HG03469 (cell line): ENCODE measurements around the gene FARSB.
"Not testable (repeated sequence)": the region's sequence is repeated elsewhere in the genome, so short reads cannot be mapped to it uniquely, and the experiment has no call there.

Experiments used
- ATAC-seq: cut with Tn5 transposase; IDR thresholded peaks from one replicate; pipeline ENCODE4 v1.9.1; 2021; ENCODE audit warnings: mild to moderate bottlenecking, moderate library complexity, moderate number of reproducible peaks; ENCODE audit not compliant: unreplicated experiment

The FARSB gene

DNA sequence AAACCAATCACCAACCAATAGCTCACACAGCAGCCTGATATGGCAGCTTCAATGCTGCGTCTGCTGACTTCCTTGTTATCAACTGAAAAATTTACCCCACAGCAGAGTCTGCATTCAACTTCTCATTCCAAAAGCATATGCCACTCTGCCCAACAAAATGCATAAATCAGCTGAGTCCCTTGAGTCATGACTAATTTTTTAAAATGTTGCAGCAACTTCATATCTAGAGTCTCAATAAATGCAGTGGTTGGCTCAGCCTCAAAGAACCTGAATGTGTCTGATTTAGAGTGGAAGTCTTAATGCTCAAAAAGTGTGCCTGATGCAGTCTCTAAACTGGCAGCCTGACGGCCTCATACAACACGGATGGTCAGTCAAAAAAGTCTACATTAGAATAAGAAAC is 46.5 kb downstream of the FARSB start:
- no peak for ATAC-seq

DNA sequence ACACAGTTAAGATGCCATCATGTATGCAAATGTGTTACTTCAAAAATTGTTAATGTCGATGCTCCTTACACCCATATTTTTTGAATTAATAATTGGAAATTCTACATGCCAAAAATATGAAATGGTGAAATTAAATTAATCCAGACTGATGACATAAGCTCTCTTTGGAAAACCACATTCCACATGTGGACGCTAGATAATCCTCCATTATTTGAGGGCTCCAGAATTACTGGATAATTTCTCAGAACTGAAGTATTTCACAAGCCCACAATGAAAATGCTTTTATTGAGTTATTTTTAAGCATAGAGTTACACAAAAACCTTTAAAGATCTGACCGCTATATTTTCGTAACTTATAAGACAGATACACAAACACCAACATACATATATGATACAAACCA is 47.8 kb downstream of the FARSB start:
- no peak for ATAC-seq

DNA sequence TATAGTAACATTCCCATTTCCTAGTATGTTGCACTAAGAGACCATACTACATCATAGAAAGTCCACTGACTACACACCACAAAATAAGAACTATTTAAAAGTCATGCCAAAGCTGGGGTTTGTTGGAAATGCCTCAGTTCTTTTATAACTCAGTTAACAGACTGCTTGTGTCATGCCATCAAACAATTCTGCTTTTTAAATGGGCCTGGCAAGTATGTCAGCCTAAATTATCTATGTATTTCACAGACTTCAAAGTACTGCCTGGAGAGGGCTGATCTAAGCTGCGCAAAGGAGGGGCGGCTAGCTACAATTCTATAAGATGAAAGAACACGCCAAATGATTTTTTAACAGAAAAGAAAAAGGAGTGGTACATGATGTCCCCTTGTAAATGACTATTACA is 49.6 kb downstream of the FARSB start:
- no peak for ATAC-seq

DNA sequence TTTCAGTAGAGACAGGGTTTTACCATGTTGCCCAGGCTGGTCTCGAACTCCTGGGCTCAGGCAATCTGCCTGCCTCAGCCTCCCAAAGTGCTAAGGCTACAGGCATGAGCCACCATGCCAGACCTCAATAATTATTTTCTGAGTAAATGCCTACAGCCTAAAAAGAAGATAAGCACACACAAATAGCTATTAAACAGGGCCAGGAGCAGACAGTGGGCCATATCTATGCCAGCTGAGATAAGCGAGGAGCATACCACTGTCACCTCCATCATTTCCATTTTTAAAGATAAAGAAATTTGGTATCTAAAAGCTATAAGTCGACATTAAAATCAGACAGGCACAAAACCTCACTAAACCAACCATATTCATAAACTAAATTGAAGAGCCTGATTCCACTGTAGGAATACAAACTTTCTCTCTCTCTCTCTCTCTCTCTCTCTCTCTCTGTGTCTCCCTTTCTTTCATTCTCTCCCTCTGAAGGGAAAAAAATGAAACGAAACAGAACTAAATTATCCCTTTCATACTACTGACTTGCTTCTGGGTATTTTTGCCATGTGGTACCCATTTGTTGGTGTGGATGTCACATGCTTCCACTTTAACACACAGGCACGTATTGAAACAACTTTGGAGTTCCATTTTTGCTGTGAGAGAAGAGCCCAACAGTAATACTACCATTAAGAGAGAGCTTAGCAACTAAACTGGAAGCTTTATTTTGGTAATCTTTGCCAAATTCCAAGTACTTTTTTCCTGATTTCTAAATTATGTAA is 51.0 kb downstream of the FARSB start:
- no peak for ATAC-seq

DNA sequence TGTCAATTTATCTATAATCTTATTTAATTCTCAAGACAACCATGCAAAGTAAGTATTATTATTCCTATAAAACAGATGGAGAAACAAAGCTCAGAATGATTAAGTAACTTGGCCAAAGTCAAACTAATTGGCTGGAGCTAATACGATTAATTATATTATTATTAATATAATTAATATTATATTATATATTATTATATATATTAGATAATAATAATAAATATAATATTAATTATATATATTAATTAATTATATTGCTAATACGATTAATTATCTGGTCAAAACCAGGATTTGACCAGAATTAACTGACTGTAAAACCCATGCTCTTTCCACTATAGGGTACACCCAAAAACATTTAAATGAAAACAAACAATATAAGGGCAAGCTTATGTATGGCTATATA is 52.4 kb downstream of the FARSB start:
- ATAC-seq = no peak

DNA sequence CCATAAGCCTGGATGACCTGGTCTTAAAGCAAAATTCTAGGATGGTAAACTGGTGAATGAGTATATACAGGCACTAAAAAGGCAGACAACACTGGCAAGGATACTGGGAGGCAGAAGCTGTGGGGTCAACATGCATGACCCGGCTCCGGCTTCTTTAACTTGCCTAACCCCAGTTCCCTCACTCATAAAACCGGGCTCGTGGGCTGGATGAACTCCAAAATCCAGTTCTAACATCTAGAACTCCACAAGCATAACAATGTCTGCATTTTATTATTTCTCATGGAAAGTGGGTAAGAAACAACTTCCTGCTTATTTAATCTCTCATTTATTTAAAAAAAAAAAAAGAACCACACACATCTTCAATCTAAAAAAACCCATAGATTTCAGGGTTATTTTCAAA is 57.3 kb downstream of the FARSB start:
- ATAC-seq = no peak

DNA sequence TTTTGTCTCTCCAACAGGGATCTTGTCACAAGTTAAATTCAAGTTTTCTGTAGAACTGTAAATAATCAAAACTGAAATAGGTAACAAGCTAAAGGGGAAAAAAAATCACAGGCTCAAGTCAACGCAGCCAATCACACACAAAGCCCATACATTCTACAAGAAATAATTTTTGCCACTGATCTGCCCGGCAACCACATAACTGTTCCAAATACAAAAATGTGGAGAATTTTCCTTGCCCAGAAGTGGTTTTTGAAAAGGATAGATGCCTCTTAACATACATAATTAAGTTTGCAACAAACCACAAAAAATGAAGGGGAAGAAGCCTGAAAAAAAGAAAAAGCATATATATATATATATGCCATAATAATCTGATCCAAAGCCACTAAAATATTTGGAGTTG is 60.3 kb downstream of the FARSB start:
- ATAC-seq = no peak

DNA sequence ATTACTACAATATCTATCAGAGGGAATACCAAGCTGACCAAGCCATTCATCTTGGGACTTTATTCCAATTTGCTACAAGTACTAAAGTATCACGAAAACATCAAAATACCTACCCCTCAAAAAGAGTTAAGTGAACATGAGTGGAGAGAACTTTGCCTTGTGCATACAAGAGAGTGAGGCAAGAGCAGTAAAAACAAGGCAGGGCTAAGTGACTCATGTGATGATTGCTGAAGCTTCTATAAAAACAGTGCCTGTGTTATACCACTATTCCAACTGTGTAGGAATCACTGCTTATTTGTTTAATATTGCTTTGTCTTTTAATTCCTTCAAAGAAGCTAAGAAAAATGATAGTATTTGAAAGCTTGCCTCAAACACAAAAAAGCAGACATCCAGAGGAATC is 61.2 kb downstream of the FARSB start:
- no peak for ATAC-seq

DNA sequence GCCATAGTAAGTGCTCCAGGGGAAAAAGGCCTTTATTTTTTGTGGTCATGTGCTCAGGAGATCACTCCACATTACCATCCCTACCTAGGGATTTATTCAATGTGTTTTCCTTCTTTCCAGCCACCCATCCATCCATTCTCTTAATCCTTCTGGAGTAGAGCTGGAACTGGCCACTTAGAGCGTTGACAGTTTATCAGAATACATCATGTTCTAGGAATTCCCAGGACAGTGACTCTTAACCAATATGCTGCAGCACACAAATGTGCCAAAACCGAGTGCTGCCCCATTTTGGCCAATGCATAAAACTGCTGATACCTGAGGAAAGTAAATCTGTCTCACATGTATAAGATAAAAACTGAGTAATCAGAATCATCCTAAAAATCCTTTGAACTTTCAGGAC is 63.7 kb downstream of the FARSB start:
- ATAC-seq = no peak

DNA sequence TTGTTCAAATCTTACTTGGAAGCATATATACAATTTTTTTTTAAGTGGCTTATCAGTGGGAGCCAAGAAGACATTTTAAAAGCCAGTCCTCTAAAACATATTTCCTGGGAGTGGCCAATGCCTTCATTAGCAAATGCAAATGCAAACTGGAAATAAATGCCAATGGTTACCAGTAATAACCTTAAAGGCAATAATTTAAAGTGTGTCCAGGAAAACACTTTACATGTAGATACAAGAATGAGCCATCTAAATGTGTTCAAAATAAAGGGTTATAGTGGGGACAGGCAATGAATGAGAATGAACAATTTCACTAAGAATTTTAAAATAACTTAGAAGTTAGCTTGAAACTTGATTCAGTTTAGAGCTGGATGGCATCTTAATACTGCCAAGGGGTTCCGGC is 64.2 kb downstream of the FARSB start:
- ATAC-seq = no peak

DNA sequence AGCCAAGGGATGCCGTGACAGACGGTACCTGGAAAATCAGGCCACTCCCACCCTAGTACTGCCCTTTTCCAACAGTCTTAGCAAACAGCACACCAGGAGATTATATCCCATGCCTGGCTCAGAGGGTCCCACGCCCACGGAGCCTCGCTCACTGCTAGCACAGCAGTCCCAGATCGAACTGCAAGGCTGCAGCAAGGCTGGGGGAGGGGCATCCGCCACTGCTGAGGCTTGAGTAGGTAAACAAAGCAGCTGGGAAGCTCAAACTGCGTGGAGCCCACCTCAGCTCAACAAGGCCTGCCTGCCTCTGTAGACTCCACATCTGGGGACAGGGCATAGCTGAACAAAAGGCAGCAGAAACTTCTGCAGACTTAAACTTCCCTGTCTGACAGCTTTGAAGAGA is 71.3 kb downstream of the FARSB start:
- not testable (repeated sequence) for ATAC-seq

DNA sequence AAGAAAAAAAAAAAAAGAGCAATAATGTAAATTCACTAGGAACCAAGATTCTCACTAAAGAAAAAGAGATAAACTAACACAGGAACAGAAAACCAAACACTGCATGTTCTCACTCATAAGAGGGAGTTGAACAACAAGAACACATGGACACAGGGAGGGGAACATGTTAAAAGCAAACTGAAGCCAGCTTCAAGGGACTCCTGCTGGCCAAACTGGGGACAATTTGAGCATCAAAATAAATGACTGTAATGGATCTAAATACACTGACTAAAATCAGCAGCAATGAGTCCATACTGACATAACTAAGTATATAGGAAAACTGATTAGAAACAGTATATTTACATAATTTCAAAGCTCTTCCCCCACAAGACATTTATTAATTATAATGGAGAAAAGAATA is 73.0 kb downstream of the FARSB start:
- ATAC-seq = no peak

DNA sequence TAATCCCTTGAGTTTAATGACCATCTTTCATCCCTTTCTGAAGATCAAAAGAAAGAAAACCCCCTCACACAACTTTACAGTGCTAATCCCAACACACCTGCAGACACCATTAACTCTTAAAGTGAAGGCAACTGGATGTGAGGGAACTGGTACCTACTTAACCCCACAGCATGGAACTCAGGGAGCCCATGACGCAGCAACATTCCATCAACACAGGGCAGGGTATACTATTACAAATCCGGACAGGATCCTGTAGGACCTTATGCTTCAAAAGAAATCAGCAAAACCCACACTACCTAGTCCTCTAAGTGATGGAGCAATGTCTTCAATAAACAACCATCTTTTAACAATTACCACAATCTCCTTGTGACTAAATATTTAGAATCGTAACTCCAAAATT is 78.6 kb downstream of the FARSB start:
- ATAC-seq = no peak

DNA sequence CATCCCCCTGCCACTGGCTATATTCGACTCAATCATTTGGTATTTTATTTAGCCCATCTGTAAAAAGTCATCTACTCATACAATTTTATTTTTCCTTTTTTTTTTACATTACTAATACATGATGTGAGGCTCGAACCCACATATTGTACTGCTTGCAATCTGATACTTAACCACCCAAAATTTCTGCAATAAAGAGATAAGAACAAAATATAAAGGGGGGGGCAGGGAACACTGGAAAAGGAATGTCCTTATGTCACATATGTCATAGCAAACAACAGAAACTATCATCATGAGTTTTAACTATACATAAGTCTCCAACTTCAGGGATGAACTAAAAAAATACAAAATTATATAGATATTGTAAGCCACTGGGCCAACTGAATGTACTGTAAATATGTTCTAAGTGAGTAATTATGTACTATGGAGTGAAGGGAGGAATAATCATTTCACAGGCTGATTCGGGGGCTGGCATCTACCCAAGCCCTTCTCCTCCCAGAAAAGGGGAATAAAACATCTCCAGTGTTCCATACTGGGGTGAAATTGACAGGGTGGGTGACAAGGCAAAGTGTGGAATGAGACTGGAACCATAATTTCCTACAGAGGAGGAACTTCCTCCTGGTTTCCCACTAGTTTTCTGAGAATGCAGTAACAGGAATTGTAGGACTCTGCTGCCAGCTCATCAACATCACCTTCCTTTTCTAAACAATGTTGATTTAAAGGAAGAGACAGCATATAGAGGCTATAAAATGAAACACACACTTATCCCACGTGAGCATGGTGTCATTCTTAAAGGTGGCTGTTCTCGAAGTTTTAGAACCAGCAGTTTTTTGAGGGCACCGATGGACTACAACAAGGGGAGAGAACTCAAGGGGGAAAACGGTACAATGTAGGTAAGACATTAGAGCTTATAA is 79.5 kb downstream of the FARSB start:
- no peak for ATAC-seq

DNA sequence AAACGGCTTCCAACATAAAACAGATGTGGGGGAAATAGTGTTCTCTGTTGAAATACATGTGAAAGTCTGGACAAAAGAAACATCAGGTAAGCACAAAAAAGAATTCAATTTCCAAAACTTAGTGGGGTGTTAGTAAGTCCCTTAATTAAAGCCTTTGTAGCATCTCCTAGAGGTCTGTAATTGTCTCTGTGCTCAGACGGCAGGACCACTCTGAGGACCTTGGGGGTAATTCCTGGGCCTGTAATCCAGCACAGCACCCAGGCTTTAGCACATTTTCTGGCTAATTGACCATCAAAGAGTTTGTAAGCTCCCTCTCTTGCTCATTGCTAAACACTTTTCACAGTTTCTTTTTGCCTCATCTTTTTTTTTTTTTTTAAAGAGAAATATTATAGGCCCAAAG is 80.3 kb downstream of the FARSB start:
- ATAC-seq = no peak

DNA sequence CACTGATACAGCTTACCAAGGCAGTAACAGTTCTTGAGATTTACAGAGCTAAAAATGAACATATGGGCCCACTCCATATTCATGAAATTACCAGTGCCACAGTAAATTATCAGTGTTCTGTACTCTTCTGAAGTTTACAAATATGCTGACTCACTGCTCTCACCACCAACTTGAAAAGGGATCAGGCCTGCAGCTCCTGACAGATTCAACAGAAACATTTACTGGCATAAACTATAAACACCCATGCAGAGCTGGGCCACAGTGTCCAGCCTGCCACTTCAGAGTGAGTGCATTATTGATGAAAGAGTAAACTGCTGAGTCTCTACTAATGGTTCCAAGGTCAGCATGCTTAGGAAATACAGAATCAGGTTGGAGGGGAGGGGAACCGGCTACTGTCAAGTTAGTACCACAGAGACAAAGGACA is 83.1 kb downstream of the FARSB start:
- ATAC-seq = no peak

DNA sequence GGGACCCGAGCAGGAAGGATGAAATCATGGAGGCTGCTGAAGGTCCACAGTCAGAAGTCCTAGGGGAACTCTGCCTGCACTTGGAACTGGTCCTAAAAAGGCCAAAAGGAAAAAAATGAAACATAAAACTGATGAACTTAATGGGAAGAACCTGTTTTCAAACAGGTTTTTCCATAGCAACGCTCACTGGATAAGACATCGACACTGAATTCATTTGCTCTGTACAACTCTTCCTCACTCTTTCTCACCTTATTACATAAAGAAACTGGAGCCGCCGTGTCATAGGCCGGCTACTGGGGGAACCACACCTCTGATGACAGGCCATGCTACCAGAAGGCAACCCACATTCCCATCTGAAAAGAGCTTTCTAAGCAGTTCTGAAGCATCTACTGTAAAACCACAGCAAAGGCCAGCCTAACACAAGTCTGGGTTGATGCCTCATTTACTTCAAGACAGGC is 83.6 kb downstream of the FARSB start:
- no peak for ATAC-seq

DNA sequence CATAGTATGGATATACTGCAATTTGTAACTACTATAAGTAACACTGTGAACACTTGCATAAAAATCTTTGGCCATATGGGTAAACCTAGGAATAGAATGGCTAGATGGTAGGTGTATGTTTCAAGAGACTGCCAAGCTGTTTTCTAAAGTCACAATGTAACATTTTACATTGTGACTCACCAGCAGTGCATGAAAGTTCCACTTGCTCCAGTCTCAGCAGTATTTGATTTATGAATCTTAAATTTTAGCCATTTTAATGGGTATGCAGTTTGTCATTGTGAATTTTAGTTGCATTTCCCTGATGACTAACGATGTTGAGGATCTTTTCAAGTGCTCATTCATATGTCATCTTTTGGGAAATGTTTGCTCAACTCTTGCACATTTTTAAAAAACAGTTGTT is 86.1 kb downstream of the FARSB start:
- no peak for ATAC-seq

DNA sequence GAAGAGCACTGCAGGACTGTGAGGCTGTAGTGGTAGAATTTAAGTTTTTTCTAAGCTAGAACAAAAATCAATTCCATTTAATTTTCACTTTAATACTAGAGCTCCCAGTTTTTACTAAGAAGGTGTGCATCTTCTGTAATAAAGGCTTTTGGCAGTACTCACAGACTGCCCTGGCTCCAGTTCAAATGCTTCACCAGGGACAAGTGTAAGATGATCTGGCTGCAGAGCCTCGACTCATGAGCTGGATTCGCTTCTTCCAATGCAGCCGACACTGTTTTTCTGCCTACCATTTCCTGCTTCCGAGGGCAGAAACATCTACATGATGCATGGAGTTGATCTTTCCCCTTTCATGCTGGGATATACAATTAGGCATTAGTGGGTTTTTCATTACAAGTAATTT is 87.0 kb downstream of the FARSB start:
- no peak for ATAC-seq

DNA sequence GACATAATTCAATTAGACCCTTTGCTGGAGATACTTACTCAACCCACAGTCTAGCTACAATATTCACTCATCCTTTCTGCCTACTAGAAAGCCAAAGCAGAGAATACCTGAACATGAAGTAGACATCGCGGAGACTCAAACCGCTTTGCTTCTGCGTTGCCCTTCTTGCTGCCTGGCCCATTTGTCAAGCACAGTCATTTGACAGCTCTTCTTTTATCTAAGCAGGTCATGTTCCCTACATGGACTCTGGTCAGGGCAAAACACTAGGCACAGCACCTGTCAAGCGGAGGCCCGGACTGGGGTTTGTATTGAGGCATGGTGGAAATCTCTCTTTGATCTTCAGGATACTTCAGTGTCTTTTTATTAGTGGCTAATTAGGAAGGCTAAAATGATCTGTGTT is 89.7 kb downstream of the FARSB start:
- ATAC-seq = no peak

DNA sequence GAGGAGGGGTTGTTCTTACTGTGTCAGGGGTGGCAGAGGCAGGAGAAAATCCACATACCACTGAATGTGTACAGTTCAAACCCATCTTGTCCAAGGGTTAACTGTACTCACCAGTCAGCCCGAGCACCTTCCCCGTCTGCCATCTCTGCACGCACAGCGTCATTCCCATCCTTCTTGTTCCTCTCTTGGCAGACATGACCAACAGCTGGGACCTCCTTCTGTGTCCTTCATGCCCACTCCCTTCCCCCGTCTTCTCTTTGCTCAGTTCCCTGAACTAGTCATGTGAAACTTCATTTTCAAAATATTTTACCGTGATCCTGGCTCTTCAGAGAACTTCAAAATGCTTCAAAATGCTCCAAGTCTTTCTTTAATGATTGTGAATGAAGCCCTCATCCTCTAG is 92.0 kb downstream of the FARSB start:
- no peak for ATAC-seq

DNA sequence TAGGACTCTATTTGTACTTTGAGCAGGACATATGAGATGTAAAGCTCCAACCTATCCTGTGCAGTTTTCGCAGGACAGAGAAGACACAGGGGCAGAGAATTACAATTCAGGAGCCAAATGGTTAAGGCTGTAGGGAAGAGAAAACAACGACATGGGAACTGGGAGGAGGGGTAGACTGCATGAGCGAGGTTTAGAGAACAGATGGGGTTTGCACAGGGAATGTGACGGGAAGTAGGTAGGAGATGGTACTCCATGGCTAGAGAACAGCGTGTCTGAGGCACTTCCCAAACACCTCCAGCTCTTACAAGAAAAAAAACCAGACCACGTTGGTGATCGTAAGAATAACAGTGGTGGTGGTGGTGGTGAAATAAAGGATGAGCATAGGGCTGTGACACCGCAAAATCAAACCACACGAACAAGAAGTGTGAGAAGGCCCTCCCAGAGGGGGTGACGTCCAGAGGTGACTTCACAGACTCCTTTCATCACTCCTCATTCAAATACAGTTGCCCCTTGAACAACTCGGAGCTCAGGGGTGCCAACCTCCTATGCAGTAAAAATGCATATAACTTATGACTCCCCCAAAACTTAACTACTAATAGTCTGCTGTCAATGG is 92.7 kb downstream of the FARSB start:
- no peak for ATAC-seq
